ENCODE measurements around the gene KNG1. TPM values are rescaled to one million over a fixed set of nuclear protein-coding genes. Genes with fewer than 3 reads are reported as not detected.

The KNG1 gene
- total and polyA plus RNA-seq, 2 of the 8 experiments (the other 6 are each of a cell fraction or from before 2014, with no cell fraction given), result 0.05 TPM; not detected in 1

DNA sequence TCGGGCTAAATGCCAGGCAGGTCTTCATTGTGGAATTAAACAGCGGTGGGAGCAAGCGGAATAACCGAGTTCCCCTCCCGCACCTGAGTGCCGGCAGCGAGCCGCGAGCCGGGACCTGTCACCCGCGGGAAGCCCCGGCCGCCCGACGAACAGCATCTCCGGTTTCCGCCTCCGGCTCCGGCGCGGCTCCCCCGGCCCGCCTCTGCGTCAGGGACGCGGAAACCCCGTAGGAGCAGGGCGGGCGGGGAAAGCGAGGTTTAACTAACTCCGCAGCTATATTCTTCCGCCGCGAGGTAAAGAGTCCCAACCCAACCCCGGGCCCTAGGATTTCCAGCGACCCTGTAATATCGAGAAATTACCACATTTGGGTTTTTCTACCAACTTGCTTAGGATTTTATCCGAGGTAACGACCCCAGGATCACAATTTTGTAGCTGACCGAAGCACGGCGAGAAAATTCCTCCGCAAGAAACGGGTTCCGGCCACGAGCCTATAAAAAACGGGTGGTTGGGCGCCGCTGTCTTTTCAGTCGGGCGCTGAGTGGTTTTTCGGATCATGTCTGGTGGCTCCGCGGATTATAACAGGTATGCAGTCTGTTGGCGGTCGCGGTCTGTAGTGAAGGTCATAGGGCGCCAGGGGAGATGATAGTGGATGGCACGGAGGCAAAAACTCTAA lies 66.0 kb downstream of the KNG1 start, which contains the start of gene EIF4A2 (continued):
- TF ChIP-seq BRCA1 (IDR thresholded peaks at IDR 0.05; ENCODE audit: low read depth, low read length) (peak; percentile 16; the same call in 1 of the 2 replicates), CHD2 (IDR thresholded peaks at IDR 0.05; ENCODE audit: low read length) (peak; percentile 96), GTF2F1 (IDR thresholded peaks at IDR 0.05; ENCODE audit: borderline replicate concordance, low read depth, low read length) (peak; percentile 98), MAFK (IDR thresholded peaks at IDR 0.05; ENCODE audit: low read depth, low read length) (no peak), TAF7 (optimal IDR thresholded peaks at IDR 0.05; ENCODE audit: borderline replicate concordance, low read depth, low read length) (peak; percentile 99), JUND (IDR thresholded peaks at IDR 0.05; ENCODE audit: low read length) (peak; percentile 75; the same call in 1 of the 2 replicates), PHF8 (conservative IDR thresholded peaks at IDR 0.05; ENCODE audit: low read depth, low read length) (peak; percentile 92), EGR1 (IDR thresholded peaks at IDR 0.05; ENCODE audit: borderline replicate concordance, low read depth, low read length) (no peak; the same call in 1 of the 2 replicates), ASH2L (IDR thresholded peaks at IDR 0.05; ENCODE audit: low read length) (peak; percentile 96), CHD7 (IDR thresholded peaks at IDR 0.05; ENCODE audit: insufficient replicate concordance, low read length) (peak; percentile 21), CREB1 (IDR thresholded peaks at IDR 0.05) (peak; percentile 72)

All from H1 (cell line).